ENCODE results near the gene SLC39A11. TPM values are rescaled to one million over a fixed set of nuclear protein-coding genes. Genes with fewer than 3 reads are reported as not detected.

The SLC39A11 gene
- total RNA-seq, 1 experiment from 2014 or later: 46.4 TPM

DNA sequence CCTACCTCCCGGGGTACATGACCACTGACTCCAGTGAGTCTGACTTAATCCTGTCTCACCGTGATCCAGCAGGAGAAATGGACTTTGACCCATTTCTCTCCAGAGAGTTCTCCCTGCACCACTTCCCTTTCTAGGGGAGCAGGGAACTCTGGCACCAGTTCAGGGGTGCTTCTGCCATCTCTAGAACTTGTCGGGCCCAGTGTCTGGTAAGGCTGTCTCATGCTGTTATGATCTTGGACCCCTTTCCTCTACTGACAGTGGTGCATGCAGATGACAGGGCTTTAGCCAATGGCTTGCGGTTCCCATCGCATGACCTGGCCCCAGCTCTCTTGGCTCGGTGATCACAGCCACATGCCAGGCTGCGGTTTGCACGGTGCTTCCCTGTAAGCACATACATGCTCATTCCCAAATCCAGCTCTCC, 62.0 kb downstream of the SLC39A11 start:
- Histone ChIP-seq H2AFZ (ENCODE audit: low read depth, low read length, poor library complexity, severe bottlenecking) (no peak overlapping the region), H3K79me2 (ENCODE audit: insufficient read depth, low read length) (peaks cover 4% of the 10 kb centered on the region; the same call in 1 of the 2 replicates), H3K9ac (ENCODE audit: low read length) (no peak overlapping the region), H4K20me1 (ENCODE audit: insufficient read depth) (no peaks in the 10 kb centered on the region), H3K4me3 (replicated peaks in 1 of 2; ENCODE audit: low read depth in 1 of 2, low read length in 2 of 2) (no peak overlapping the region), H3K4me2 (ENCODE audit: low read length) (no peak overlapping the region), H3K4me1 (ENCODE audit: control insufficient read depth in 1 of 2, insufficient read depth in 2 of 2, low read length in 2 of 2) (peaks cover 0 to 6% of the 10 kb centered on the region in 2 experiments; a peak in 1 of 4 replicates), H3K9me3 (ENCODE audit: control insufficient read depth in 1 of 2, insufficient read depth in 1 of 2, low read depth in 1 of 2, low read length in 2 of 2) (no peaks in the 10 kb centered on the region), H3K27me3 (ENCODE audit: insufficient read depth, low read length) (no peaks in the 10 kb centered on the region), H3K9me2 (ENCODE audit: insufficient read depth) (no peaks in the 10 kb centered on the region), H3K36me3 (ENCODE audit: control insufficient read depth in 1 of 2, insufficient read depth in 2 of 2, low read length in 2 of 2) (peaks cover 0 to 6% of the 10 kb centered on the region in 2 experiments; a peak in 1 of 4 replicates), H3K27ac (ENCODE audit: low read depth, low read length) (no peak overlapping the region)
- DNase-seq (ENCODE audit: low read depth, low spot score): no peak
- no peak for TF ChIP-seq ELF1 (IDR thresholded peaks at IDR 0.05; ENCODE audit: borderline replicate concordance, low read depth)
- no peak for TF ChIP-seq EGR1 (IDR thresholded peaks at IDR 0.05; ENCODE audit: low read depth)
- TF ChIP-seq EZH2 (IDR thresholded peaks at IDR 0.05): no peak
- TF ChIP-seq JUND (IDR thresholded peaks at IDR 0.05): no peak
- no peak for TF ChIP-seq FOSL1 (IDR thresholded peaks at IDR 0.05; ENCODE audit: low read depth)
- TF ChIP-seq CTCF (IDR thresholded peaks at IDR 0.05 in 2 of 3, conservative IDR thresholded peaks at IDR 0.05 in 1 of 3; ENCODE audit: borderline replicate concordance in 1 of 3, insufficient read depth in 1 of 3, low read depth in 2 of 3, low read length in 2 of 3): no peak
- no peak for TF ChIP-seq SIN3A (IDR thresholded peaks at IDR 0.05; ENCODE audit: low read depth)
- TF ChIP-seq TCF7L2 (IDR thresholded peaks at IDR 0.05; ENCODE audit: borderline replicate concordance, extremely low read depth, insufficient read depth, insufficient read length): no peak
- no peak for TF ChIP-seq ZFX (IDR thresholded peaks at IDR 0.05)
- TF ChIP-seq SRF (IDR thresholded peaks at IDR 0.05; ENCODE audit: low read depth): no peak
- TF ChIP-seq, protein P1, sequence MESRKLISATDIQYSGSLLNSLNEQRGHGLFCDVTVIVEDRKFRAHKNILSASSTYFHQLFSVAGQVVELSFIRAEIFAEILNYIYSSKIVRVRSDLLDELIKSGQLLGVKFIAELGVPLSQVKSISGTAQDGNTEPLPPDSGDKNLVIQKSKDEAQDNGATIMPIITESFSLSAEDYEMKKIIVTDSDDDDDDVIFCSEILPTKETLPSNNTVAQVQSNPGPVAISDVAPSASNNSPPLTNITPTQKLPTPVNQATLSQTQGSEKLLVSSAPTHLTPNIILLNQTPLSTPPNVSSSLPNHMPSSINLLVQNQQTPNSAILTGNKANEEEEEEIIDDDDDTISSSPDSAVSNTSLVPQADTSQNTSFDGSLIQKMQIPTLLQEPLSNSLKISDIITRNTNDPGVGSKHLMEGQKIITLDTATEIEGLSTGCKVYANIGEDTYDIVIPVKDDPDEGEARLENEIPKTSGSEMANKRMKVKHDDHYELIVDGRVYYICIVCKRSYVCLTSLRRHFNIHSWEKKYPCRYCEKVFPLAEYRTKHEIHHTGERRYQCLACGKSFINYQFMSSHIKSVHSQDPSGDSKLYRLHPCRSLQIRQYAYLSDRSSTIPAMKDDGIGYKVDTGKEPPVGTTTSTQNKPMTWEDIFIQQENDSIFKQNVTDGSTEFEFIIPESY (IDR thresholded peaks at IDR 0.05; ENCODE audit: extremely low read depth, insufficient replicate concordance, low read length): no peak
- no peak for TF ChIP-seq EZH2phosphoT487 (IDR thresholded peaks at IDR 0.05; ENCODE audit: borderline replicate concordance)
- no peak for TF ChIP-seq REST (IDR thresholded peaks at IDR 0.05; ENCODE audit: low read depth)
- no peak for TF ChIP-seq YY1 (IDR thresholded peaks at IDR 0.05; ENCODE audit: extremely low read depth, insufficient replicate concordance, low read depth, low read length)
- no peak for TF ChIP-seq POLR2AphosphoS5 (IDR thresholded peaks at IDR 0.05; ENCODE audit: low read depth, low read length)
- TF ChIP-seq POLR2A (IDR thresholded peaks at IDR 0.05; ENCODE audit: borderline replicate concordance, extremely low read depth, insufficient read depth, insufficient read length): no peak
- TF ChIP-seq, protein P2, sequence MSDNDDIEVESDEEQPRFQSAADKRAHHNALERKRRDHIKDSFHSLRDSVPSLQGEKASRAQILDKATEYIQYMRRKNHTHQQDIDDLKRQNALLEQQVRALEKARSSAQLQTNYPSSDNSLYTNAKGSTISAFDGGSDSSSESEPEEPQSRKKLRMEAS (IDR thresholded peaks at IDR 0.05): no peak
- no peak for TF ChIP-seq CBX3 (IDR thresholded peaks at IDR 0.05; ENCODE audit: low read depth)
- TF ChIP-seq RAD21 (IDR thresholded peaks at IDR 0.05; ENCODE audit: low read depth): no peak
- ChIA-PET POLR2A (no interaction called here), CTCF (no interaction called here), RAD21 (ENCODE audit: low non-redundant PET in 1 of 2, low total read pairs in 2 of 2, uncharacterized antibody in 2 of 2, unreplicated experiment in 2 of 2) (no interaction called here)
- ATAC-seq: no peak
- BruUV-seq (replicated peaks): no TSS peak
- intact Hi-C loops (cut with micrococcal nuclease): no loop called here
